Activated CD8-positive, alpha-beta T cell treated with anti-CD3 and anti-CD28 coated beads, Interleukin-2, amount 10 ng/mL, durations not matched to agents 7 days and 5 days (primary cell): Measurements from ENCODE around the gene KCNAB2. TPM values are rescaled to one million over a fixed set of nuclear protein-coding genes. Genes with fewer than 3 reads are reported as not detected.

Experiments used
- ATAC-seq: fragments of 150-1000 bp; cut with Tn5 transposase; one replicate; pipeline ENCODE4 v1.10.0; 2021; ENCODE audit warnings: moderate library complexity
- CTCF ChIA-PET: fragments of 350-600 bp; sonication (Branson Sonifier 250); formaldehyde crosslinking; loops from one replicate; lab custom pipeline; 2021; ENCODE audit warnings: antibody characterized with exemption; lab: Charles Lee
- POLR2A ChIA-PET: fragments of 350-600 bp; sonication (Branson Sonifier 250); formaldehyde crosslinking; loops from one replicate; lab custom pipeline; 2021; ENCODE audit warnings: antibody characterized with exemption; lab: Charles Lee
- DNase-seq: peaks from one replicate; pipeline ENCODE4 v3.0.0-alpha.2; 2020
- H3K27ac Mint-ChIP-seq: one replicate; pipeline ENCODE4 v1.8.0; 2021; ENCODE audit warnings: mild to moderate bottlenecking, mixed read lengths
- H3K27me3 Mint-ChIP-seq: one replicate; pipeline ENCODE4 v1.8.0; 2021; ENCODE audit warnings: low read depth, mixed read lengths
- H3K36me3 Mint-ChIP-seq: one replicate; pipeline ENCODE4 v1.8.0; 2021; ENCODE audit warnings: low read depth, mixed read lengths
- H3K4me1 Mint-ChIP-seq: one replicate; pipeline ENCODE4 v1.8.0; 2021; ENCODE audit warnings: low read depth, mixed read lengths
- H3K4me3 Mint-ChIP-seq: one replicate; pipeline ENCODE4 v1.8.0; 2021; ENCODE audit warnings: mild to moderate bottlenecking, mixed read lengths
- H3K9me3 Mint-ChIP-seq: one replicate; pipeline ENCODE4 v1.8.0; 2022; ENCODE audit warnings: mixed read lengths; ENCODE audit not compliant: insufficient read depth
- total RNA-seq, 2 experiments: library from RNA; stranded (reverse); gene quantifications; one replicate each; pipeline ENCODE4 v1.2.3, GENCODE V29; 2021

Gene KCNAB2
- total RNA-seq, 2 experiments from 2014 or later = 343 to 360 TPM

DNA sequence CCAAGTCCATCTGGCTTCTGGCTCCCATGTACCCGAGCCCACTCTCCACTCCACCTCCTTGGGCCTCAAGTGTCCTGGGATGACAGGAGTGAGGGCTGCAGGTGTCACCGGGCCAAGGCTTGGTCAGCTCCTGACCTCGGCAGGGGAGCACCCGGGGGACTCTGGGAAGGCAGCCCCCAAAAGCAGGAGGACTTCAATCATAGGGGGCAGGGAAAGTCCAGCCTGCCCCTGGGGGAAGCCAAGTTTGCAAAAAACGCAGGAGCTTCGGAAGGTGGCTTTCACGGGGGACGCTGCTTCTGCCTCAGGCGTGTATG is 56.8 kb downstream of the KCNAB2 start:
- ATAC-seq (no peak), DNase-seq (no peak)
- Mint-ChIP-seq H3K9me3 (no peaks in the 10 kb centered on the region), H3K27me3 (no peaks in the 10 kb centered on the region), H3K4me1 (no peaks in the 10 kb centered on the region), H3K36me3 (peaks cover 14% of the 10 kb centered on the region), H3K4me3 (no peak overlapping the region), H3K27ac (no peak overlapping the region)
- ChIA-PET POLR2A (no interaction called here), CTCF (no interaction called here)

- Mint-ChIP-seq H3K9me3 (no peaks in the 10 kb centered on the region), H3K4me3 (no peak overlapping the region), H3K27me3 (peaks cover 2% of the 10 kb centered on the region), H3K27ac (no peak overlapping the region), H3K4me1 (no peaks in the 10 kb centered on the region), H3K36me3 (peaks cover 6% of the 10 kb centered on the region)
- ATAC-seq (peak; percentile 22), DNase-seq (no peak)
- ChIA-PET POLR2A (no interaction called here), CTCF (no interaction called here)
Observed at GRCh38 chr1:6103111-6103853, 57.6 kb downstream of the KCNAB2 start.

DNA sequence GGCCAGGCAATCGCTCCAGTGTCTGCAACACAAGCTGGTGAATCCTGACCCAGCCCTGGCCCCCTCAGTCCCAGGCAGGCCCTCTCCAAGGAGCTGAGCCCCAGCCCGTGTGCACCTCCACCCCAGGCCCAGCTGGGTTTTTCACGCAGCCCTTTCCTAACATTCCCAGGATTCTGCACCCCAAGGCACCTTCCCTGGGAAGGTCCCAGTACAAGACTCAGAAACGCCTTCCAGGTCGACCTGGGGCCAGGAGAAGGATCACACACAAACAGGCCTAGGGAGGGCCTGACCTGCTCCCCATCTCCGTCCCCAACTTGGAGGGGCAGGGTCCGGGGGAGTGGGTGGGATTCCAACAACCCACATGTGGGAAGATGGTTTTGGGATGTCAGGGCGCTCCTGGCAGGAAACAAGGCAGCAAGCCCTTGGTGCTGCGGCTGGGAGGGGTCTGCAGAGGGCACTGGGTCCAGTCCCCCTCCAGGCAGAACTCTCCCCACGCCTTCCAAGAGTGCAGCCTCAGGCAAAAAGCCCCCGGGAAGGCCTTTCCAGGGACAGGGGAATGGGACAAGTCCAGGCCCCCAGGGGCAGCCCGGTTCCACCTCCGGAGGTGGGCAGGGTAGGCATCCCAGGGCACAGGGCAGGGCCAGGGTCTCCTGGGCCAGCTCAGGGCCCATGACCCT is 58.3 kb downstream of the KCNAB2 start:
- POLR2A ChIA-PET = no interaction called here
- H3K36me3 Mint-ChIP-seq = peaks cover 2% of the 10 kb centered on the region
- no peak for DNase-seq
- no peak overlapping the region for H3K4me3 Mint-ChIP-seq
- CTCF ChIA-PET = no interaction called here
- no peak for ATAC-seq
- H3K4me1 Mint-ChIP-seq = no peaks in the 10 kb centered on the region
- no peaks in the 10 kb centered on the region for H3K9me3 Mint-ChIP-seq
- peaks cover 5% of the 10 kb centered on the region for H3K27me3 Mint-ChIP-seq
- H3K27ac Mint-ChIP-seq = no peak overlapping the region

DNA sequence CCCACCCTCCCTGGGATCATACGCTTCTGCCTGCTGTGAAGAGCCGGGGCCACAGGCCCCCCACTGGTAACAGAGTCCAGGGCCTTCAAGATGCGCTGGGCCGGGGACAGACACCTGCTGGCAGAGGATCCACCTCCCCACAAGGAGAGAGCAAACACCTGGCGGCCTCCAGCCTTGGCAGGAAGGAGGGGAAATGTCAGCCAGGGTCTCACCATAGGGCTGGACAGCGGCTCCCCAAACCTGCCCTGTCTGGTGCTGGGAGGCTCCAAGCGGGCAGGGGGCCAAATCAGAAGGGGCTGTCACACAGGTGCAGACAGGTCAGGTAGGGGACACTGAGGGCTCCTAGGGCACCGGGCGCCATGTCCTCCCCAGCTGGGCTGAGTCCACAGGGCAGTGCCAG is 58.9 kb downstream of the KCNAB2 start:
- ATAC-seq (no peak), DNase-seq (no peak)
- H3K36me3 Mint-ChIP-seq = no peaks in the 10 kb centered on the region
- H3K9me3 Mint-ChIP-seq = no peaks in the 10 kb centered on the region
- H3K27me3 Mint-ChIP-seq = peaks cover 5% of the 10 kb centered on the region
- H3K27ac Mint-ChIP-seq = no peak overlapping the region
- no peak overlapping the region for H3K4me3 Mint-ChIP-seq
- ChIA-PET CTCF (no interaction called here), POLR2A (no interaction called here)
- H3K4me1 Mint-ChIP-seq = no peaks in the 10 kb centered on the region

DNA sequence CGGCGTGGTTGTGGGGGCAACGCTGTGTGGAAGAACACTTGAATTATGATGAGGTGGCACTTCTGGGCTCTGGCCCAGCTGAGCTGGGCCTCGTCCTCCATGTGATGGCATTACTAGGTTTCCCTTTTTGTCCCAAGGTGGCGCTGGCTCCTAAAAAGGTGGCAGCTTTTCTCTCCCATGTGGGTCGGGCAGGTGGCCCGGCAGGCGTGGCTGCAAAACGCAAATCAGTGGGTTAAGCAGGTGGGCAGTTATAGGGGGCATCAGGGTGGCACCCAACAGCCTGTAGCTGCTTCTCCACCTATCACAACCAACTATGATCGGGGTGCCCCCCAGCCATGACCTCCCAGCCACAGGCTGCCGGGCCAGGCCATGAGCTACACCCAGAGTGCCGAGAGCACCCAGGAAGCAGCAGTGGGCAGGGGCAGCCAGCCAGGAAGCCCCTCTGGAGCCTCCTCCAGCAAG is 59.6 kb downstream of the KCNAB2 start:
- H3K27ac Mint-ChIP-seq = no peak overlapping the region
- H3K9me3 Mint-ChIP-seq = no peaks in the 10 kb centered on the region
- CTCF ChIA-PET = no interaction called here
- no peaks in the 10 kb centered on the region for H3K36me3 Mint-ChIP-seq
- peaks cover 5% of the 10 kb centered on the region for H3K27me3 Mint-ChIP-seq
- DNase-seq = no peak
- ATAC-seq = no peak
- H3K4me1 Mint-ChIP-seq = no peaks in the 10 kb centered on the region
- POLR2A ChIA-PET = no interaction called here
- H3K4me3 Mint-ChIP-seq = no peak overlapping the region

- H3K27ac Mint-ChIP-seq = no peak overlapping the region
- no peak overlapping the region for H3K4me3 Mint-ChIP-seq
- ChIA-PET CTCF (no interaction called here), POLR2A (no interaction called here)
- H3K9me3 Mint-ChIP-seq = no peaks in the 10 kb centered on the region
- H3K4me1 Mint-ChIP-seq = no peaks in the 10 kb centered on the region
- ATAC-seq (no peak), DNase-seq (no peak)
- no peaks in the 10 kb centered on the region for H3K36me3 Mint-ChIP-seq
- peaks cover 5% of the 10 kb centered on the region for H3K27me3 Mint-ChIP-seq
Observed at GRCh38 chr1:6105763-6106162, 60.1 kb downstream of the KCNAB2 start.

GRCh38 chr1:6106321-6106731 is 60.6 kb downstream of the KCNAB2 start:
- DNase-seq (no peak), ATAC-seq (no peak)
- Mint-ChIP-seq H3K27me3 (peaks cover 5% of the 10 kb centered on the region), H3K4me1 (no peaks in the 10 kb centered on the region), H3K36me3 (no peaks in the 10 kb centered on the region), H3K9me3 (no peaks in the 10 kb centered on the region), H3K4me3 (no peak overlapping the region), H3K27ac (no peak overlapping the region)
- POLR2A ChIA-PET = no interaction called here
- CTCF ChIA-PET = no interaction called here

GRCh38 chr1:6106977-6107376 is 61.3 kb downstream of the KCNAB2 start:
- Mint-ChIP-seq H3K27me3 (peaks cover 7% of the 10 kb centered on the region), H3K4me3 (no peak overlapping the region), H3K9me3 (no peaks in the 10 kb centered on the region), H3K4me1 (no peaks in the 10 kb centered on the region), H3K27ac (no peak overlapping the region), H3K36me3 (no peaks in the 10 kb centered on the region)
- ATAC-seq = no peak
- ChIA-PET POLR2A (no interaction called here), CTCF (no interaction called here)
- no peak for DNase-seq

GRCh38 chr1:6107409-6108356 is 62.0 kb downstream of the KCNAB2 start:
- H3K4me3 Mint-ChIP-seq = no peak overlapping the region
- no peaks in the 10 kb centered on the region for H3K4me1 Mint-ChIP-seq
- H3K36me3 Mint-ChIP-seq = no peaks in the 10 kb centered on the region
- DNase-seq (no peak), ATAC-seq (no peak)
- H3K27me3 Mint-ChIP-seq = peaks cover 8% of the 10 kb centered on the region
- ChIA-PET POLR2A (no interaction called here), CTCF (no interaction called here)
- no peak overlapping the region for H3K27ac Mint-ChIP-seq
- no peaks in the 10 kb centered on the region for H3K9me3 Mint-ChIP-seq

DNA sequence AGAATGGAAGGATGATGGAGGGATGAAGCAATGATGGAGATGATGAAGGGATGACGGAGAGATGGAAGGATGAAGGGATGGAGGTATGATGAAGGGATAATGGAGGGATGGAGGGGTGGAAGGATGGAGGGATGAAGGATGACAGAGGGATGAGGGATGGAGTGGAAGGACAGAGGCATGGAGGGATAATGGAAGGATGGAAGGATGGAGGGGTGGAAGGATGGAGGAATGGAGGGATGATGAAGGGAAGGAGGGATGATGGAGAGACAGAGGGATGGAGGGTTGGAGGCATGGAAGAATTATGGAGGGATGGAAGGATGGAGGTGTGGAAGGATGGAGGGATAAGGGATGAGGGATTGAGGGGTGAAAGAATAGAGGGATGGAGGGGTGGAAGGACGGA is 62.8 kb downstream of the KCNAB2 start:
- H3K36me3 Mint-ChIP-seq = no peaks in the 10 kb centered on the region
- no peaks in the 10 kb centered on the region for H3K4me1 Mint-ChIP-seq
- ChIA-PET CTCF (interaction anchor here (1.0 to 1.1 kb wide), 2 partner anchors 77 to 136 kb away, joined by 4 to 5 read pairs; no protein-coding TSS in a partner anchor), POLR2A (no interaction called here)
- no peak overlapping the region for H3K27ac Mint-ChIP-seq
- no peaks in the 10 kb centered on the region for H3K9me3 Mint-ChIP-seq
- ATAC-seq (no peak), DNase-seq (no peak)
- no peak overlapping the region for H3K4me3 Mint-ChIP-seq
- peaks cover 11% of the 10 kb centered on the region for H3K27me3 Mint-ChIP-seq

DNA sequence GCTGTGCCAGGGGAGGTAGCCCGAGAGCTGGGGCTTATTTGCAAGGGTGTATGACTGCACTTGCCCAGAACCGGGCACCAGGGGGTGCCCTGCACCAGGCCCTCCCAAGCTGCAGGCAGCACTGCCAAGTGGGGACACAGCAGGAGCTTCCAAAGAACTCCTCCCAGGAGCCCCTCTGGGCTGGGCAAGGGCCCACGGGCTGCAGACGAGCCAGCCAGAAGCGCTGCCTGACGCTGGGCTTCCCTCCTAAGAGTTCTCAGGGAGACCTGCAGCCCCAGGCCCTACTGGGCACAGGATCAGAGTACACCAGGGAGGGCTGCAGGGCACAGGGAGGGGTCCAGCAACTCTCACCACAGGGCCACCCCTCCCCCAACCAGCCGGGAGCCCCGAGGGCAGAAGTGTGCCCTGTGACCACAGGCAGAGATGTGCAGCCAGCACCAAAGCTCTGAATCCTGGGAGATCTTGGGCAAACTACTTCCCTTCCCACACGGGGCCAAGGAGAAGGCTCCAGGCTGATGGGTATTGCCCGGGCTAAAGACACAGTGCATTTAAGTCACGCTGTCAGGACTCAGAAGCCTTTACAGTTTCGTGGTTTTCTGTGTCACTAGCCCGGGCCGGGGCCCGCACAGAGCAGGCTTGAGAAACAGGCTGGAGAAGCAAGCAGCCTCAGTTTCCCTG is 63.4 kb downstream of the KCNAB2 start:
- H3K27ac Mint-ChIP-seq = no peak overlapping the region
- CTCF ChIA-PET = interaction anchor here (1.0 to 1.1 kb wide), 2 partner anchors 76 to 136 kb away, joined by 4 to 5 read pairs; no protein-coding TSS in a partner anchor
- no peaks in the 10 kb centered on the region for H3K36me3 Mint-ChIP-seq
- peak; percentile 86 for ATAC-seq
- H3K9me3 Mint-ChIP-seq = no peaks in the 10 kb centered on the region
- no peaks in the 10 kb centered on the region for H3K4me1 Mint-ChIP-seq
- POLR2A ChIA-PET = no interaction called here
- H3K27me3 Mint-ChIP-seq = peaks cover 11% of the 10 kb centered on the region
- H3K4me3 Mint-ChIP-seq = no peak overlapping the region
- peak; percentile 53 for DNase-seq
